GM18909 (cell line): ENCODE data around the gene NTRK3.
"Not testable (repeated sequence)": the region's sequence is repeated elsewhere in the genome, so short reads cannot be mapped to it uniquely, and the experiment has no call there.

Source experiments
- ATAC-seq: cut with Tn5 transposase; IDR thresholded peaks from one replicate; pipeline ENCODE4 v1.9.1; 2021; ENCODE audit warnings: mild to moderate bottlenecking; ENCODE audit not compliant: unreplicated experiment, poor library complexity

Gene NTRK3

GRCh38 chr15:87863152-87863551, 393.4 kb downstream of the NTRK3 start:
- ATAC-seq: no peak

GRCh38 chr15:87860743-87861142, 395.8 kb downstream of the NTRK3 start:
- ATAC-seq: no peak

- ATAC-seq: no peak
Measured at GRCh38 chr15:87858651-87859050, 397.9 kb downstream of the NTRK3 start.

GRCh38 chr15:87851497-87851896, 405.0 kb downstream of the NTRK3 start:
- ATAC-seq: no peak

GRCh38 chr15:87850916-87851315, 405.6 kb downstream of the NTRK3 start:
- no peak for ATAC-seq

- ATAC-seq: no peak
Measured at GRCh38 chr15:87849181-87849580, 407.4 kb downstream of the NTRK3 start.

GRCh38 chr15:87848012-87848411, 408.5 kb downstream of the NTRK3 start:
- no peak for ATAC-seq

- no peak for ATAC-seq
Measured at GRCh38 chr15:87846746-87847145, 409.8 kb downstream of the NTRK3 start.

GRCh38 chr15:87843312-87843711, 413.2 kb downstream of the NTRK3 start:
- ATAC-seq: no peak

GRCh38 chr15:87841426-87841998, 415.0 kb downstream of the NTRK3 start:
- no peak for ATAC-seq

GRCh38 chr15:87835830-87836229, 420.7 kb downstream of the NTRK3 start:
- ATAC-seq: not testable (repeated sequence)

- ATAC-seq: not testable (repeated sequence)
Measured at GRCh38 chr15:87833333-87833732, 423.2 kb downstream of the NTRK3 start.

GRCh38 chr15:87829332-87830050, 427.0 kb downstream of the NTRK3 start:
- no peak for ATAC-seq

- no peak for ATAC-seq
Measured at GRCh38 chr15:87828608-87829007, 427.9 kb downstream of the NTRK3 start.

GRCh38 chr15:87827131-87827530, 429.4 kb downstream of the NTRK3 start:
- ATAC-seq: no peak

GRCh38 chr15:87826119-87826747, 430.3 kb downstream of the NTRK3 start:
- no peak for ATAC-seq

- no peak for ATAC-seq
Measured at GRCh38 chr15:87818756-87819155, 437.8 kb downstream of the NTRK3 start.

GRCh38 chr15:87817553-87817952, 439.0 kb downstream of the NTRK3 start:
- ATAC-seq: no peak

GRCh38 chr15:87816811-87817210, 439.7 kb downstream of the NTRK3 start:
- ATAC-seq: no peak

- ATAC-seq: no peak
Measured at GRCh38 chr15:87816016-87816415, 440.5 kb downstream of the NTRK3 start.
